Body of pancreas (tissue), 4 donors: ENCODE results near the gene ATP2B1. TPM values are rescaled to one million over a fixed set of nuclear protein-coding genes. Genes with fewer than 3 reads are reported as not detected.

Source experiments
- ATAC-seq: fragments of 150-250 bp; one replicate; pipeline ENCODE4 v1.9.1; 2016
- DNase-seq, 4 donors: peaks; one replicate each; pipeline ENCODE4 v3.0.0-alpha.2; 2019
- H3K27ac ChIP-seq, 4 donors: fragments of 200-600 bp; sonication (generic); 1 replicate in 3 of 4; 2 replicates in 1 of 4; pipeline versions ENCODE4 v1.5.1 to v1.6.1; 2016 to 2019; ENCODE audit warnings: mild to moderate bottlenecking in 1 of 4, mixed read lengths in 1 of 4, moderate library complexity in 1 of 4
- H3K27me3 ChIP-seq, 2 donors: fragments of 200-600 bp; sonication (generic); one replicate each; pipeline ENCODE4 v1.6.0; 2016; ENCODE audit warnings: mild to moderate bottlenecking in 1 of 2
- H3K36me3 ChIP-seq, 2 donors: fragments of 200-600 bp; sonication (generic); replicated peaks in 1 of 2; 2 replicates each; pipeline ENCODE4 v1.5.1; 2016; ENCODE audit warnings: low read depth in 2 of 2; ENCODE audit not compliant: insufficient read depth in 1 of 2
- H3K4me1 ChIP-seq: fragments of 200-600 bp; sonication (generic); one replicate; pipeline ENCODE4 v1.6.0; 2016
- H3K4me3 ChIP-seq, 2 donors: fragments of 200-600 bp; sonication (generic); 1 replicate in 1 of 2; 2 replicates in 1 of 2; pipeline ENCODE4 v1.5.1; 2016 to 2019
- H3K9me3 ChIP-seq, 3 donors: fragments of 200-600 bp; sonication (generic); 1 replicate in 2 of 3; 2 replicates in 1 of 3; pipeline ENCODE4 v1.5.1; 2016
- POLR2A ChIP-seq, 3 donors: fragments of 450-650 bp; IDR thresholded peaks; one replicate each; pipeline ENCODE4 v1.6.1; 2016; ENCODE audit warnings: antibody characterized with exemption in 3 of 3, mild to moderate bottlenecking in 2 of 3
- WGBS, 2 donors: methylation state at CpG; one replicate each; pipeline ENCODE4 v1.1.5; 2017; 5-methylcytosine and 5-hydroxymethylcytosine counted together
- intact Hi-C: fragments of 100-400 bp; cut with DNase I; formaldehyde crosslinking; loops from one replicate; pipeline ENCODE4 v1.15.1; 2023
- total RNA-seq, 2 donors: library from RNA; depleted of rRNA; stranded (reverse); fragments of >200 nt; gene quantifications; one replicate each; pipeline ENCODE4 v1.1.0, GENCODE V29; 2016
- TF ChIP-seq, protein P1 (sequence below), 7 experiments: fragments of 450-650 bp in 4 of 7; fragments of 200-600 bp in 3 of 7; sonication (generic) in 3 of 7; IDR thresholded peaks; one replicate each; pipeline ENCODE4 v1.5.1; 2016 to 2019; ENCODE audit warnings: antibody characterized with exemption in 7 of 7

ATP2B1 gene
- total RNA-seq, 2 donors from 2014 or later: 17.1 to 37.9 TPM

DNA sequence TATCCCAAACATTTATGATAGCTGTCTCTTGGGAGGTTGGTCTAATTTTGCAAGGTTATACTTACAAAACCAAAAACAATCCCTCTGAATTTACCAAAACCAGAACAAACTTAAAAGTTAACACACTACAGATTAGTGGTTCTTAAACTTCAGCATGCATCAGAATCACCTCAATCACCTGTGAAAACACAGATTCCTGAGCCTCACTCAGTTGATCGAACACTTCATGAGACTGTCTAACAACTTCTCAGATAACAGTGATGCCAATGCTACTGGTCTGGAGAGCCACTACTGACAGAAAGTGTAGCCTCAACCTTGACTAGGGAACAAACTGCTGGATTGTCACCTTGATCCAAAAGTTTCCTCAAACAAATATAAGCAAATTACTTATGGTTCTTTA is 44.2 kb downstream of the ATP2B1 start:
- no peak overlapping the region for H3K4me3 ChIP-seq
- peaks cover 33% of the 10 kb centered on the region for H3K4me1 ChIP-seq
- ATAC-seq (no peak), DNase-seq (no peak)
- WGBS, 2 donors: 21 to 50% methylated on average over 1 of the region's 1 CpG
- H3K27ac ChIP-seq: no peak overlapping the region
- no peaks in the 10 kb centered on the region for H3K9me3 ChIP-seq
- intact Hi-C loops: no loop called here
- H3K27me3 ChIP-seq: no peaks in the 10 kb centered on the region
- TF ChIP-seq, protein P1, sequence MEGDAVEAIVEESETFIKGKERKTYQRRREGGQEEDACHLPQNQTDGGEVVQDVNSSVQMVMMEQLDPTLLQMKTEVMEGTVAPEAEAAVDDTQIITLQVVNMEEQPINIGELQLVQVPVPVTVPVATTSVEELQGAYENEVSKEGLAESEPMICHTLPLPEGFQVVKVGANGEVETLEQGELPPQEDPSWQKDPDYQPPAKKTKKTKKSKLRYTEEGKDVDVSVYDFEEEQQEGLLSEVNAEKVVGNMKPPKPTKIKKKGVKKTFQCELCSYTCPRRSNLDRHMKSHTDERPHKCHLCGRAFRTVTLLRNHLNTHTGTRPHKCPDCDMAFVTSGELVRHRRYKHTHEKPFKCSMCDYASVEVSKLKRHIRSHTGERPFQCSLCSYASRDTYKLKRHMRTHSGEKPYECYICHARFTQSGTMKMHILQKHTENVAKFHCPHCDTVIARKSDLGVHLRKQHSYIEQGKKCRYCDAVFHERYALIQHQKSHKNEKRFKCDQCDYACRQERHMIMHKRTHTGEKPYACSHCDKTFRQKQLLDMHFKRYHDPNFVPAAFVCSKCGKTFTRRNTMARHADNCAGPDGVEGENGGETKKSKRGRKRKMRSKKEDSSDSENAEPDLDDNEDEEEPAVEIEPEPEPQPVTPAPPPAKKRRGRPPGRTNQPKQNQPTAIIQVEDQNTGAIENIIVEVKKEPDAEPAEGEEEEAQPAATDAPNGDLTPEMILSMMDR (IDR thresholded peaks at IDR 0.05): no peak
- no peak for TF ChIP-seq POLR2A (IDR thresholded peaks at IDR 0.05)
- H3K36me3 ChIP-seq: no peaks in the 10 kb centered on the region

DNA sequence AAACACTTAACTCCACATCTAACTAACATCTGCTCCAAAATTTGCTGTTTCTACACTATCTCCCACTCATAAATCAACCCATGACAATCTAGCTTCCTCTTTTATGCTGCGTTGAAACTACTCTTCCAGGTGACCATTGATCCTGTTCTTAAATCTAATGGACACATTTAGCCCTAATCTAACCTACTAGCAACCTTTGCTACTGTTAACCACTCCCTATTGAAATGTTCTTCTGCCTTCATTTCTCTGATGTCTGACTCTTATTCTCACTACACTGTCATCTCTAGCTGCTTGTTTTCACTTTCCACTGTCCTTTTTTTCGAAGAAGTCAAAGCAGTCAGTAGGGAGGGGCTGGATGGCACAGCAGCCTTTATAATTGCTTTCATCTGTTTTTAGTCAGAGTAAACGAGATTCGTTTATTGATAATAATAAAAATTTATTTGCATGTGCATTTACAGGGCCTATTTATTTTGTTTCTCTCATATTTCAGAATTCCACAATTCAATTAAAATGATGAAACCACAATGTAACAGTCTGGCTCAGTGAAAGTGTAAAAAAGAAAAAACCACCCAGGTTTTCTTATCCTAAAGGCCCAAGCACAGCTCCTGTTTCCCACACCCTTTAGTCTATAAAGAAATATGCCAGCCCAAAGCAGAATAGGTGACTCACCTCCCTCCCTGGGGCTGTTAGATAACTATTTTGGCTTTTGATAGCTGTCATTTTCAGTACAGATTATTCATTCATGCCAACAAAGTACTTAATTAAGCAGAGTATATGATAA is 44.9 kb downstream of the ATP2B1 start:
- Histone ChIP-seq H3K4me1 (peaks cover 33% of the 10 kb centered on the region), H3K9me3 (no peaks in the 10 kb centered on the region), H3K36me3 (no peaks in the 10 kb centered on the region), H3K27me3 (no peaks in the 10 kb centered on the region), H3K4me3 (no peak overlapping the region), H3K27ac (no peak overlapping the region)
- TF ChIP-seq, protein P1 (IDR thresholded peaks at IDR 0.05): no peak
- no peak for TF ChIP-seq POLR2A (IDR thresholded peaks at IDR 0.05)
- intact Hi-C loops: no loop called here
- 30 to 40% methylated on average over 4 of the region's 4 CpGs for WGBS, 2 donors
- no peak for DNase-seq
- ATAC-seq: peak; percentile 27

DNA sequence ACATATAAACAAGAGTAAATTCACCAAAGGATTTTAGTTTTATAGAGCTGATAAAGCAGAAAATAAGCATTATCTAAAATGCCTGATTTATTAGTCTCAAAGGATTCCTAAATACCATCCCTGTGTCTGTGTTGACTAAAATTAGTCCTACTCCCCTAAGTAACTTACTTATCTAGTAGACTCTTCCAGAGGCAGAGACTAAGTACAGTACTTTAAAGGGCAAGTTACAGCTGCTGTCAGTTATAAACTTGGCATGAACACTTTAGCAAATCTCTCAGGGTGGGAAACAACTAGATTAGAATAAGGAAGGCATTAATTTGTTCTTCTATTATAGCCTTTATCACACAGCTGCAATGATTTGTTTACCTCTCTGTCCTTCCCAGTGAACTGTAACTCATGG is 46.0 kb downstream of the ATP2B1 start:
- Histone ChIP-seq H3K9me3 (no peaks in the 10 kb centered on the region), H3K27me3 (no peaks in the 10 kb centered on the region), H3K36me3 (no peaks in the 10 kb centered on the region), H3K4me1 (peaks cover 40% of the 10 kb centered on the region), H3K27ac (no peak overlapping the region), H3K4me3 (no peak overlapping the region)
- intact Hi-C loops: no loop called here
- ATAC-seq (no peak), DNase-seq (no peak)
- TF ChIP-seq POLR2A (IDR thresholded peaks at IDR 0.05): no peak
- TF ChIP-seq, protein P1 (IDR thresholded peaks at IDR 0.05): no peak

DNA sequence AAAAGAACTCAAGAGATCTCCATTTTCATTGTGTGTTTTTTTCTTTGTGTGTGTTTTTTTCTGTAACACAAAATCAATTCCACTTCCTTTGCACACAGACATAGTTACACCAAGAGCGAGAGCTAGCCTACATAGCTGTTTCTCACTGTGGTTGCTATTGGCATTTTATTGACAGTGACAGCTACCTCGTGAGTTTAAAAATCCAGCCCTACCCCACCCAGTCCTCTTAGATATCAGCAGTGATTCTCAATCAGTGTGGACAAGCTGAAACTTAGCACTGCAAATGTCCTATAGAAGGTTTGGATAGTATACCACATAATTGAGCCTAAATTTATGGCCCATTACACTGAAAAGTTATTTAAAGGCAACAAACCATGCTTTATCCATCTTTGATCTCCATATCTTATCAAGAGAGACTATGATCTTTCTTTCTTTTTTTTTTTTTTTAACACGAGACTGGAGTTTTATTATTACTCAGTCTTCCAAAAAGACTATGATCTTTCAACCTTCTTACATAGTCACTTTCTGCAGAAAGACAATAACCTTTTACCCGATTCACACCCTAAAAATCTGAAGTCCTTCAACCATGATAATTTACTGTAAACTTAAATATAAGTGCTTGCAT is 46.8 kb downstream of the ATP2B1 start:
- DNase-seq (no peak), ATAC-seq (no peak)
- Histone ChIP-seq H3K36me3 (no peaks in the 10 kb centered on the region), H3K4me3 (no peak overlapping the region), H3K9me3 (no peaks in the 10 kb centered on the region), H3K4me1 (peaks cover 40% of the 10 kb centered on the region), H3K27me3 (no peaks in the 10 kb centered on the region), H3K27ac (no peak overlapping the region)
- 83 to 90% methylated on average over 4 of the region's 4 CpGs for WGBS, 2 donors
- TF ChIP-seq, protein P1 (IDR thresholded peaks at IDR 0.05): no peak
- no peak for TF ChIP-seq POLR2A (IDR thresholded peaks at IDR 0.05)
- intact Hi-C loops: no loop called here
